HG03342 (cell line): ENCODE data around the gene TRIM41.
A peak's percentile ranks its signal among the peaks of the same experiment; 100 is the strongest.

Experiments used
- ATAC-seq: cut with Tn5 transposase; IDR thresholded peaks from one replicate; pipeline ENCODE4 v1.9.1; 2021; ENCODE audit warnings: mild to moderate bottlenecking, moderate library complexity; ENCODE audit not compliant: unreplicated experiment

TRIM41 gene

DNA sequence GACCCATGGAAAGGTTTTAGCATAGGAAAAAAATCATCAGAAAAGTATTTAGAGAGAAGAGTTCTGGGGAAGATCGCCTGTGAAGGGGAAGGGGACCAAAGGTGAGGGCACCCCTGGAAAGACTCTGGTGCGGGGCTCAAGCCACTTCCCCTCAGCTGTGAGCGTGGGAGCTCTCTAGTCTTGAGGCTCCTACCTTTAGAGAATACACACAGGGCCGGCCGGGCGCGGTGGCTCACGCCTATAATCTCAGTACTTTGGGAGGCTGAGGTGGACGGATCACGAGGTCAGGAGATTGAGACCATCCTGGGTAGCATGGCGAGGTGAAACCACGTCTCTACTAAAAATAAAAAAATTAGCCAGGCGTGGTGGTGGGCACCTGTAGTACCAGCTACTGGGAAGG, 6.9 kb downstream of the TRIM41 start:
- ATAC-seq, result no peak

DNA sequence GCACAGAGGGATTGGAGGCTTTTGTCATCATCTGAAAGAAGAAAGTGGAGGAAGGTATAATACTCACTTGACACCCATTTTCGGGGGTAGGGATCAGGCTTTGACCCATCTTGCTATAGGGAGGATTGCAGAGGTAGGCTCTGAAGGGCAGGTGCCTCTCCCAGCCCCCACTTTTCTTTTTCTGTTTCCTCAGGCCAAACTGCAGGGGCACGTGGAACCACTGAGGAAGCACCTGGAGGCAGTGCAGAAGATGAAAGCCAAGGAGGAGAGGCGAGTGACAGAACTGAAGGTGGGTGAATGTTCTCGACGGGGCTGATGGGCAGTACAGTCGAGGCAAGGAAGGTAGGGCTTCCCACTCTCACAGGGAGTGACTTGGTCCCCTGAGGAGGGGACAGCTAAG, 7.5 kb downstream of the TRIM41 start:
- no peak for ATAC-seq

DNA sequence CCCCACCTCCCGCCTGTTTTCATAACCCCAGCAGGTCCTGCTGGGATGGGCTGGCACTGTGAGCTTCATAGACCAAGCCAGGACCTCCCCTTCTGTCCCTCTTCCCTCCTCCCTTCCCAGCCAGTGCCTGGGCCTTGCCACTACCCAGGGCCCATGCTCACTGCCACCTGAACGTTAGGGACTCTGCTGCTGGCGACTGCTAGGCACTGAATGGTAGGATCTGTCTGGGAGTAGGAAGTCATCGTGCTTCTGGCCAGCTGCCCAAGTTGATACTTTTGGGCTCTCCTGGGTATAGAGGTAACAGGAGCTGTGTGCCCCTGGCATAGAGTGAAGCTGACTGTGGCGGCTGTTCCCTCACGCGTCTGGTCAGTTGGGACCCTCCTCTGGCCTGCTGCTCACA, 8.4 kb downstream of the TRIM41 start:
- ATAC-seq, result no peak

DNA sequence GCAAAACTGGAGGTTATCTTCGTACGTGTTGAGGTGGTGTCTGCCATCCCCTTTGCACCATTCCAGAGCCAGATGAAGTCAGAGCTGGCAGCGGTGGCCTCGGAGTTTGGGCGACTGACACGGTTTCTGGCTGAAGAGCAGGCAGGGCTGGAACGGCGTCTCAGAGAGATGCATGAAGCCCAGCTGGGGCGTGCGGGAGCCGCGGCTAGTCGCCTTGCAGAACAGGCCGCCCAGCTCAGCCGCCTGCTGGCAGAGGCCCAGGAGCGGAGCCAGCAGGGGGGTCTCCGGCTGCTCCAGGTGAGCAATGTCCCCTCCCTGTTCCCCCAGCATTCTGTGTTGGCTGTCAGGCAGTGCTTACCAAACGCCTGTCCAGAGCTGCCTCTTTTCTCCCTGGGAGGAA, 9.5 kb downstream of the TRIM41 start:
- no peak for ATAC-seq

DNA sequence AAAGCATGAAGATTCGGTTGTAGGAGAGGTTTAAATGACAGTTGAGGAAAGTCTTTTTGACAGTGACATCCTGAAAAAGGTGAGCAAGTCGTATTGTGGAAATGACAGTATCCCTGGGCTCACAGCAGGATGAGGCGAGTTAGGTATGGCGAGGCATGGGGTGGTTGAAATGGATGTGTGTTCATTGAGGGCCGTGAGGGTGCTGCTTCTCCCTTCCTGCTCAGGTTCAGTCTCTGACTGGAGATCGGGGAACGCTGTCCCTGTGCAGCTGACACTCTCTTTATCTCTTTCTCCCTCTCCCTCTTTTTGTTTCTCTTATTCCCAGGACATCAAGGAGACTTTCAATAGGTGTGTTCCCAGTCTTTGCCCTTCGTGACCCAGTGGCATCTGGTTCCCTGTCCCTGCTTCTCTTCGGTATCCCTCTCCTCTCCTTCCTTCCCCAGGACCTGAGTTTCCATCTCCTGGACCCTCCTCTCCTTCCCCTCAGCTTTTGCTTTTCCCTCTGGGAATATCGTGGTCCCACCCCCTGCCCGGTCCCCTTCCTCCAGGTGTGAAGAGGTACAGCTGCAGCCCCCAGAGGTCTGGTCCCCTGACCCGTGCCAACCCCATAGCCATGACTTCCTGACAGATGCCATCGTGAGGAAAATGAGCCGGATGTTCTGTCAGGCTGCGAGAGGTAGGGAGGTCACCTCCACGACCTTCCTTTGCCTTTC, 10.2 kb downstream of the TRIM41 start:
- no peak for ATAC-seq

DNA sequence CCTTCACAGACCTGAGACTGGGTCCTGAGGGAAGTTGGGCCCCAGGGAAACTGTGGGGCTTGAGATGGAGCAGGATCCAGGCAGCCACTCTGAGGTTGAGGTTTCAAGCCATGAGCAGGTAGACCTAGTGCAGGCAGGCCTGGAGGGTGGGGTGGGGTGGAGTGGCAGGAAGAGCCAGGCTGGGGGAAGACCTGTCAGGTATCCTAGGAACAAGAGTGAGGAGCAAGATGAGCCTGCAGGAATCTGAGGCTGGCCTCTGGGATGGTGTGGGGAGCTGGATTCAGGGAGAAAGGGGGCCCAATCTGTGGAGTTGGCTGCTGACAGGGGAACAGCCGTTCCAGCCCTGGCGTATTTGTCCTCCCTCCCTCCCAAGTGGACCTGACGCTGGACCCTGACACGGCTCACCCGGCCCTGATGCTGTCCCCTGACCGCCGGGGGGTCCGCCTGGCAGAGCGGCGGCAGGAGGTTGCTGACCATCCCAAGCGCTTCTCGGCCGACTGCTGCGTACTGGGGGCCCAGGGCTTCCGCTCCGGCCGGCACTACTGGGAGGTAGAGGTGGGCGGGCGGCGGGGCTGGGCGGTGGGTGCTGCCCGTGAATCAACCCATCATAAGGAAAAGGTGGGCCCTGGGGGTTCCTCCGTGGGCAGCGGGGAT, 10.8 kb downstream of the TRIM41 start:
- no peak for ATAC-seq

DNA sequence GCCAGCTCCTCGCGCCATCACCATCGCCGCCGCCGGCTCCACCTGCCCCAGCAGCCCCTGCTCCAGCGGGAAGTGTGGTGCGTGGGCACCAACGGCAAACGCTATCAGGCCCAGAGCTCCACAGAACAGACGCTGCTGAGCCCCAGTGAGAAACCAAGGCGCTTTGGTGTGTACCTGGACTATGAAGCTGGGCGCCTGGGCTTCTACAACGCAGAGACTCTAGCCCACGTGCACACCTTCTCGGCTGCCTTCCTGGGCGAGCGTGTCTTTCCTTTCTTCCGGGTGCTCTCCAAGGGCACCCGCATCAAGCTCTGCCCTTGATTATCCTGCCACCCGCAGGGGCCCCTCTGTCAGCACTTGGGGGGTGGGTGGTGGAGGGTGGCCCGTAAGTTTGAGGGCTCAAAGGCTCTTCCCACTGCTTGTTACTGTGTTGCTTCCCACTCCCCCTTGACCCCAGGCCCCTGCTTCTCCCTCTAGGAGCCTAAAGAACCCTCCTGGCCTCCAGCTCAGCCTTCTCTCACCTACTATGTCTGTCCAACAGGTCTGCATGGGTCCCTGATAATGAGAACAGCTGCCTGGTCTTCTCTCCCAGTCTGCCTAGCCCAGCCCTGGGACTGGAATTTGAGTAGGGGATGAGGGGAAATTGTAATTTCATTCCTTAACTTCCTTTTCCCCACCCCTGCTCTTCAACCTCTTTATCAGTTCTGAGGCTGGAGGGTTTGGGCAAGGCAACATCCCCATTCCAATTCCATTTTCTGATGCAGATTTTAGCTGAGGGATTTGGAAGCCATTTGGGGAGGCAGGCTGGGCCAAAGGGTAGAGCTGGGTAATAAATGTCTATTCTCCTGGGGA, 11.6 kb downstream of the TRIM41 start:
- no peak for ATAC-seq

DNA sequence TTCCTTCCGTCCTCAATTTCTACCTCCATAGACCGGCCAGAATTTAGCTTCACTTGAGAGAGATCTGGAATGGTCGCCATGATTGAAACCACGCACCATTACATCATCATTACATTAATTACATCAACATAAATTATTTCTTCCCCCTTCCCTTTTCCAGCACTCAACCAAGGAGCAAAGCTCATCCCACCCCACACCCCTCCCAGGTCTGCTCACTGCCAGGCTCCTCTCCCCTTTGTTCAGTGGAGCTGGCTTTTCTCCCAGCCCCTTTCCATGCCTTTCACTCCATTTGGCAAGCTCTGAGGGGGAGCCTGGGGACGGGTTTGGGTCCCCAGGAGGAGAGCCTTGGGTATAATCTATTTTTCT, 12.2 kb downstream of the TRIM41 start:
- no peak for ATAC-seq

DNA sequence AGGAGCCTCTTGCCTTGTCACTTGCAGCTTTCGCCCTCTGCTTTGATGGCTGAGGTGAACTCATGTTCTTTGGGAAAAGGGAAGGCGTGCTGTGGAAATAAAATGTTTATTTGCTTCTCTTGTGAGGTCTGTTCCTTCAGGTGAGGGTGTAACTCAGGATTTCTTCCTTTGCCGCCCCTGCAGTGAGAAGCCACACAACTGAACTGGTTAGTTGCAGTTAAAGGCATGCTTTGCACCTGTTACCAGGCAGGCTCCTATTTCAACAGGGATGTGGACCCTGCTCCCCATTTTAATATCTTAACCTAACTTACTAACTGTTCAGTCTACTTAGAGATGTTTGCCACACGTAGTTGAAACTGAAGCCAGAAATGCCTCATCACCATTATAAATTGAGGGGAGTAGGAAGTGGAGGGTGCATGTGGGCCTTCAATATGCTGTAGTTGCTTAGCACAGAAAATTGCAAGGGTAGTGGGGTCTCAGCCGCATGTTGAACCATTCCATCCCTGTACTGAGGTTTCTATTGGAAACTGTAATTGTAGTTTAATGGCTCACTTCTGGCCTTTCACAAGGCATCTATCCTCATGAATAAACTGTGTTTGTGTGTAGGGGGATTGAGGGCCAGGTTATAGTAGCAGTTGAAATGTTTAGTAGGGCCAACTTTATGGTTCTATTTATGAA, 12.7 kb downstream of the TRIM41 start:
- ATAC-seq, result no peak

DNA sequence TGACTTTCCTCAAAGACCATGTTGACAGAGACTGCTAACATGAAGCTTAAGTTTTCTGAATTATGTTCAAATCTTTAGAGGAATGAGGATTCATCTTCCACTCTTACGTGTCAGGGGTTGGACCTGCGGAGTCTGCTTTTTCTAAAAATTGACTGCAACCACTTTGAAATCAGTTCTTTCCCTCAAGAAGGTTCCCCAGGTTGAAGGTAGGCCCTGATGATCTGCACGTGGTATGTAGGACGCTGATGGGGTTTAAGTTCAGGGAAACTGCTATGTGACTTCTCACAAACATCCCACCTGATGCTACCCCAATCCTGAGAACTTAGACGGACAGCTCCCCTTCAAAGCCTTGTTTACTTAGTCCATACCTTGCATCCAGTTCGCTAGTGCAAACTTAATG, 13.4 kb downstream of the TRIM41 start:
- ATAC-seq, result no peak

DNA sequence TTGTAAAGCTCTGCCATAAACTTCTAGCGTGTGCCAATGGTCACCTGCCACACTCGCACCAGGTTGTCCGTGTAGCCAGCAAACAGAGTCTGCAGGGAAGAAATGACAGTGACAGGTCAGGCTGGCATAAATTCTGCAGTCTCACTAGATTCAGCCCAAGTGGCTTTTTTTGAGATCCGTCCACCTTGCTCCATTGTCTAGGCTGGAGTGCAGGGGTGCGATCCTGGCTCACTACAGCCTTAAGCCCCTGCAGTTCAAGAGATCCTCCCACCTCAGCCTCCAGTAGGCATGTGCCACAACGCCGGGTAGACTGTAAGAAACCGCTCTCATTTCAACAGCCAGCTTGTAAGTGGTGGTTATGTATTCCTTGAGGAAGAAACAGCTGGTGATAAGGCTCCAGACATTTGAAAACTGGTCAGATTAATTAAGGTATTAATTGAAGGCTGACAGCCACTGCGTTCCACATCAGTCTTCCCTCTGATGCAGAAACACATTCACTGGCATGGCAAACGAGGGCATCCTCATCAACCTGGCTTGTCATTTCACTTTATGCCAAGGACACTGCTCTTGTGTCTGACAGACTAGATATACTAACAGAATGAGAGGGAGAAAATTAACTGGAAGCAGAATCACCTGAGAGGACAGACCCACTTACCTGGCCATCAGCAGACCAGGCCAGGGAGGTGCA, 14.0 kb downstream of the TRIM41 start:
- no peak for ATAC-seq

DNA sequence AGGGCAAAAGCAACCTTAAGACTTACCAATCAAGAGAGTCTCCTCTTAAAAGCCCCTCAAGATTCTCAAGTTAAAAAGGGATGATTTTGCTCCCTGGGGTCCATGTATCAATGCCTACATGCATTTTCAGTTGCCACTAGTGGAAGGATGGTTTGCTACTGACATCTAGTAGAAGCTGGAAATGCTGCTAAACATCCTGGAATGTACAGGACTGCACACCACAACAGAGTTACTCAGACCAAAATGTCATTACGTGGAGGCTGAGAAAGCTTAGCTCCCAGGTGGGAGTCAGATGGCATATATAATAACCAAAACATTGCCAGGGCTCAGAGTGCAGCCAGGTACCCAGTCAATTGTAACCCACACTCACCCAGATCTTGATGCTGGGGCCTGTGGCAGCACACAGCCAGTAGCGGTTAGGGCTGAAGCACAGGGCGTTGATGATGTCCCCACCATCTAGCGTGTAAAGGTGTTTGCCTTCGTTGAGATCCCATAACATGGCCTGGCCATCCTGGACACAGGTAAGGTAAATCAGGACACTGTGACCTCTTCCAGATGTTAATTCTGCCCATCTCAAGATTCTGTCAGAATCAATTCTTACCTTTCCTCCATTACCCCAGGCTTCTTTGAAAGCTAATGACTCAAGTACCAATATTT, 14.8 kb downstream of the TRIM41 start:
- no peak for ATAC-seq

DNA sequence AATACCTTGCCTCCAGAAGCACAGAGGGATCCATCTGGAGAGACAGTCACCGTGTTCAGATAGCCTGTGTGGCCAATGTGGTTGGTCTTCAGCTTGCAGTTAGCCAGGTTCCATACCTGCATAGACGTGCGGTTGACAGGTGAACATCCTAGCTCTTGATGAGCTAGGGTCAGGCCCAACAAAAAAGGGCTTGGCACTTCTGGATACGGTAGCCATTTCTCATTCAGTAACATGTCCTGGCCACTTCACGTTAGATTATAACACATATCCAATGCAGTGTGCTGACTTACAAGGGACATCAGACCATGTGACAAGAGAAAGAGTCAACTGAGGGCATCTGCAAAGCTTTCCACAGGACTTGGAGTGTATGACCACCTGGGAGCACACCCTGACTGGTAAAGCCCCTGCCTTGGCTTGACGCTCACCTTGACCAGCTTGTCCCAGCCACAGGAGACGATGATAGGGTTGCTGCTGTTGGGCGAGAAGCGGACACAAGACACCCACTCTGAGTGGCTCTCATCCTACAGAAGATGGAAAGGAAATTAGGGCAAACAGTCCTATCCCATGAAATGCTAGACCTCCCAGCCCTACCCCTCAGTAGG, 16.1 kb downstream of the TRIM41 start:
- ATAC-seq, result no peak

DNA sequence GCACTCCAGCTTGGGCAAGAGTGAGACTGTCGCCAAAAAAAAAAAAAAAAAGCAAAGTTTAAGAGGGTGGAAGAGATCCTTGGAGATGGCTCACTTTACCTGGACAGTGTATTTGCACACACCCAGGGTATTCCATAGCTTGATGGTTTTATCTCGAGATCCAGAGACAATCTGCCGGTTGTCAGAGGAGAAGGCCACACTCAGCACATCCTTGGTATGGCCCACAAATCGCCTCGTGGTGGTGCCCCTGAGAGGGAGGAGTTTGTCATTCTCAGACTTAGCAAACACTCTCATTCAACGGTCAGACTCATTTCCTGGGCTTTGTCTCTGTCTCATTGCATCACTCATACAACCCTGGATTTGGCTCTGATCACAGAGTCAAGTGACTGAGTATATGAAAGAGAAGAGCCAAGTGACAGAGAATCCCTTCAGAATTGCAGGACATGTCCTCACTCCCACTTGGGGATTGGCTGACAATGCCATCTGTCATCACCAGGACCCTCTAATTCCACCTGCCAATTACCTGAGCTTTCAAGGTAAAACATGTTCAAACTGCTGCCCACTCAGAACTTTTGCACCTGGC, 18.4 kb downstream of the TRIM41 start:
- no peak for ATAC-seq

DNA sequence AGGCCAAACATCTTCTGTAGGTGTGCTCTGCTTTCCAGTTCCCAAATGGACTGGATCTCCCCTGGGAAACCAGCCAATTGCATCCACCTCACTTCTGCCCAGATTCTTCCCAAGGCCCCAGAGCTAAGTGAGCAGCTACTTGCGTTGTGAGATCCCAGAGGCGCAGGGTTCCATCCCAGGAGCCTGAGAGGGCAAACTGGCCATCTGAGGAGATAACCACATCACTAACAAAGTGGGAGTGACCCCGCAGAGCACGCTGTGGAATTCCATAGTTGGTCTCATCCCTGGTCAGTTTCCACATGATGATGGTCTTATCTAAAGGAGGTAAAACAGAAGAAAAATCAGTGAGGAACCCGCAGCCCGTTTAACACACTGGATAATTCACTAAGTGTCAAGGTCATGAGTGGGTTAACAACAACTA, 19.0 kb downstream of the TRIM41 start:
- no peak for ATAC-seq

DNA sequence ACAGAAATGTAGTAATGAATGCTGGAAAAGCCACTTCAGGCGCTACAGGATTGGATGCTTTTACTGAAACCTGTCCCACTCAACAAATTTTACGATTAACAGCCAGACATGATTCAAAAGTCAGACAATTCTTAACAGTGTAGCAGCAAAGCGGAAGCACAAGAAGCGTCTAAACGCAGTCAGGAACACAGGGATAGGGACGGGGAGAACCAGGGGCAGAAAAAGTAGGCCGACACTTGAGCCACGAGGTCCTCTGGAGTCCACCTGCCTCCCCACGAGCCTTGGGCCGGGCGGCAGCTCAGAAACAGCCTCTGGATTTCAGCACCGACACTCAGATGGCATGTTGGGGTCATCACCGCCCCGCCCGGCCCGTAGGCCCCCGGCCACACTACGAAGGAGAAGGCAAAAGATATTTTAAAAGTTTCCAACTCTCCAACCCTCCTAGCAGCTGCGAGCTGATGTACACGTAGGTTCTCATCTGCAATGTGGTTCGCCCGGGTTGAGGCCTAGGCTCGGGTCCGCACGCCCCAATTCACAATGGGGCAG, 20.0 kb downstream of the TRIM41 start:
- ATAC-seq, result no peak

DNA sequence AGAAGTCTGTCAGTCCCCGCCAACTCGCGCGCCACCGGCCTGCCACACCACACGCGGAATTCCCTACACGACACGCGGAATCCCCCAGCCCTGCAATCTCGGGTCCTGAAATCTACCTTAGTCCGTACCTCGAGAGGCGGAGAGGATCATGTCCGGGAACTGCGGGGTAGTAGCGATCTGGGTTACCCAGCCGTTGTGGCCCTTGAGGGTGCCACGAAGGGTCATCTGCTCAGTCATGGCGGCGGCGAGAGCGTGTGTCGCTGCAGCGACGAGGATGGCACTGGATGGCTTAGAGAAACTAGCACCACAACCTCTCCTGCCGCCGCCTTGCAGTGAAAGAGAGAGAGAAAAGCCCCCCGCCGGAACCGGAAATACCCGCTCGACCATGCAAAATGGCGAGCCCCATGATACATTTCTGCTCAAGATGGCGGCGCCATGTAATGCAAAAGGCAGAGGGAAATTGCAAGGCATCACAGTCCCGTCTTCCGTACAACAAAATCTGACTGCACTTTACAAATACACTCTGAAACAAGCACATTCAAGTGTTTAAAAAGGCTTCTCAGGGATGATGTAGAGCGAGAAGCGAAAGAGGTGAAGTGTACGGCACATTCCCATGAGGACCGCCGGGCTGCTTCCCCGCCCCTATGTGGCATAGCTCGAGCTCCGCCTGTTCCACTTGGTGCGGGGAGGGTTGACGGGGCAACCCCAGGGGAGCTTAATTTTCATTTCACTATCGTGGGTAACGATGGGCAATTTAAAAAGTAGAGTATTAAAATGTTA, 20.7 kb downstream of the TRIM41 start, which contains the start of gene RACK1:
Gene RACK1, minus strand, starts transcription at position 343 of the 780 bp plus-strand sequence. Its CDS starts 106 bp downstream, at position 237.
- peak; percentile 54 for ATAC-seq
